Endothelial cell of umbilical vein (primary cell): ENCODE results near the gene PLEKHA8. TPM values are rescaled to one million over a fixed set of nuclear protein-coding genes. Genes with fewer than 3 reads are reported as not detected.

Experiments used
- BruUV-seq: library from RNA; stranded (reverse); fragments of 400-500 nt; replicated peaks from 2 replicates; lab custom pipeline; 2021; lab: Mats Ljungman, UMichigan
- CTCF ChIA-PET: fragments of 300-600, 350-600 bp; sonication (Branson Sonifier 250); formaldehyde crosslinking; loops from one replicate; lab custom pipeline; 2021; ENCODE audit warnings: antibody characterized with exemption, inconsistent platforms; lab: Charles Lee
- POLR2A ChIA-PET: fragments of 300-600, 350-600 bp; sonication (Branson Sonifier 250); formaldehyde crosslinking; loops from one replicate; lab custom pipeline; 2021; ENCODE audit warnings: antibody characterized with exemption, inconsistent platforms; lab: Charles Lee
- DNase-seq: peaks from one replicate; pipeline ENCODE4 v3.0.0-alpha.2; 2011; ENCODE audit warnings: low read depth, low spot score
- FAIRE-seq: peaks from 2 replicates; lab custom pipeline; 2011; peaks lifted over from hg19 to GRCh38; lab: Jason Lieb, UNC
- H2AFZ ChIP-seq: 2 replicates; pipeline ENCODE4 v1.6.0; 2012; ENCODE audit warnings: low read depth, low read length, control low read depth, inconsistent platforms
- H3K27ac ChIP-seq: 2 replicates; pipeline ENCODE4 v1.5.1; 2011; ENCODE audit warnings: low read depth, mild to moderate bottlenecking, control low read depth, low read length, moderate library complexity; ENCODE audit not compliant: insufficient read depth
- H3K27me3 ChIP-seq, 2 experiments: 2 replicates each; pipeline versions ENCODE4 v1.6.0 to v1.6.1; 2011; ENCODE audit warnings: low read length in 2 of 2, mixed read lengths in 1 of 2; ENCODE audit not compliant: control insufficient read depth in 2 of 2, insufficient read depth in 2 of 2
- H3K36me3 ChIP-seq, 2 experiments: 2 replicates in 1 of 2; 3 replicates in 1 of 2; pipeline ENCODE4 v1.5.1; 2011; ENCODE audit warnings: low read length in 2 of 2, mild to moderate bottlenecking in 1 of 2, moderate library complexity in 1 of 2; ENCODE audit not compliant: control insufficient read depth in 2 of 2, insufficient read depth in 2 of 2; ENCODE audit errors: extremely low read depth in 1 of 2
- H3K4me1 ChIP-seq: 3 replicates; pipeline ENCODE4 v1.5.1; 2011; ENCODE audit warnings: mild to moderate bottlenecking, low read length; ENCODE audit not compliant: control insufficient read depth, insufficient read depth; ENCODE audit errors: extremely low read depth
- H3K4me2 ChIP-seq: 2 replicates; pipeline ENCODE4 v1.6.1; 2011; ENCODE audit warnings: low read length, control low read depth, mixed read lengths; ENCODE audit not compliant: insufficient read depth
- H3K4me3 ChIP-seq, 3 experiments: fragments of 200-600 bp in 1 of 3; sonication (generic), shearing (Covaris generic) in 1 of 3; replicated peaks in 1 of 3; 2 replicates each; pipeline ENCODE4 v1.5.1; 2011 to 2016; ENCODE audit warnings: control low read depth in 3 of 3, low read length in 3 of 3, mild to moderate bottlenecking in 2 of 3, inconsistent platforms in 1 of 3, low read depth in 1 of 3, moderate library complexity in 1 of 3; ENCODE audit not compliant: insufficient read depth in 1 of 3
- H3K79me2 ChIP-seq: 2 replicates; pipeline ENCODE4 v1.6.0; 2012; ENCODE audit warnings: low read length, inconsistent platforms; ENCODE audit not compliant: control insufficient read depth, insufficient read depth
- H3K9ac ChIP-seq: replicated peaks from 2 replicates; pipeline ENCODE3; 2011; ENCODE audit warnings: low read length, control low read depth; ENCODE audit not compliant: insufficient read depth; ENCODE audit errors: extremely low read depth
- H3K9me1 ChIP-seq: replicated peaks from 3 replicates; pipeline ENCODE4 v1.6.0; 2011; ENCODE audit warnings: mild to moderate bottlenecking, low read length; ENCODE audit not compliant: control insufficient read depth, insufficient read depth; ENCODE audit errors: extremely low read depth
- H3K9me3 ChIP-seq: replicated peaks from 2 replicates; pipeline ENCODE4 v1.5.1; 2012; ENCODE audit warnings: low read length, inconsistent platforms; ENCODE audit not compliant: control insufficient read depth, insufficient read depth
- H4K20me1 ChIP-seq: replicated peaks from 2 replicates; pipeline ENCODE3; 2011; ENCODE audit warnings: mild to moderate bottlenecking, low read length; ENCODE audit not compliant: control insufficient read depth, insufficient read depth; ENCODE audit errors: extremely low read depth
- CTCF ChIP-seq, 2 donors: IDR thresholded peaks; 1 replicate in 1 of 2; 2 replicates in 1 of 2; pipeline ENCODE4 v1.5.1; 2011; ENCODE audit warnings: low read length in 2 of 2, mild to moderate bottlenecking in 2 of 2, moderate library complexity in 2 of 2, control low read depth in 1 of 2, inconsistent platforms in 1 of 2, low read depth in 1 of 2; ENCODE audit not compliant: insufficient read depth in 1 of 2; ENCODE audit errors: extremely low read depth in 1 of 2
- JUN ChIP-seq: IDR thresholded peaks from 2 replicates; pipeline ENCODE4 v1.6.1; 2011; ENCODE audit warnings: borderline replicate concordance, low read depth; ENCODE audit not compliant: insufficient read length, insufficient read depth
- MAX ChIP-seq: IDR thresholded peaks from 2 replicates; pipeline ENCODE4 v1.6.1; 2011; ENCODE audit not compliant: insufficient read depth, insufficient read length
- POLR2A ChIP-seq: IDR thresholded peaks from 2 replicates; pipeline ENCODE4 v1.6.1; 2012; ENCODE audit warnings: low read depth, mild to moderate bottlenecking, control low read depth, low read length
- dilution Hi-C: fragments of 300-500 bp; cut with MboI; formaldehyde crosslinking; loops from one replicate; pipeline ENCODE4 v1.15.0; 2019; ENCODE audit warnings: low sequenced_read_pairs; ENCODE audit not compliant: extremely low pct_ligation_motif_present
- intact Hi-C: fragments of 100-400 bp; cut with micrococcal nuclease; formaldehyde crosslinking; loops from one replicate; pipeline ENCODE4 v1.10.0; 2022
- polyA plus RNA-seq, 4 experiments: library from polyadenylated mRNA; depleted of rRNA in 3 of 4; stranded (reverse) in 3 of 4; unstranded in 1 of 4; fragments of >200 nt; gene quantifications; 2 replicates each; pipeline versions ENCODE4 v1.2.1 to v1.2.3, GENCODE V29; 2011 to 2012; ENCODE audit warnings: missing spikeins in 1 of 4
- total RNA-seq: library from RNA; stranded (reverse); gene quantifications from 2 replicates; pipeline ENCODE4 v1.2.3, GENCODE V29; 2021

PLEKHA8 gene
- total and polyA plus RNA-seq, 2 donors (not counting 3 experiments of a cell fraction or from before 2014, with no cell fraction given) = 4.5 to 19.8 TPM

GRCh38 chr7:30176463-30177109 is 148.4 kb downstream of the PLEKHA8 start:
- CTCF ChIA-PET = interaction anchor here (1.6 kb wide), 1 partner anchor 12 kb away, joined by 5 read pairs; no protein-coding TSS in a partner anchor
- dilution Hi-C loops = no loop called here
- H3K27ac ChIP-seq = no peak overlapping the region

GRCh38 chr7:30177186-30177585 is 149.0 kb downstream of the PLEKHA8 start:
- H4K20me1 ChIP-seq = no peaks in the 10 kb centered on the region
- H3K36me3 ChIP-seq = no peaks in the 10 kb centered on the region
- dilution Hi-C loops (no loop called here), intact Hi-C loops (no loop called here)
- no peaks in the 10 kb centered on the region for H3K27me3 ChIP-seq
- no peaks in the 10 kb centered on the region for H3K79me2 ChIP-seq
- no peaks in the 10 kb centered on the region for H3K9me3 ChIP-seq
- no peak overlapping the region for H3K27ac ChIP-seq
- no peak for TF ChIP-seq CTCF (IDR thresholded peaks at IDR 0.05; ENCODE audit: extremely low read depth in 1 of 2, insufficient read depth in 1 of 2, low read depth in 1 of 2, low read length in 2 of 2)
- TF ChIP-seq MAX = no peak
- no peak for TF ChIP-seq POLR2A
- no peak for DNase-seq
- no peaks in the 10 kb centered on the region for H3K9me1 ChIP-seq
- no peaks in the 10 kb centered on the region for H3K4me1 ChIP-seq
- no peak overlapping the region for H3K9ac ChIP-seq
- ChIA-PET CTCF (interaction anchor here (1.3 to 1.6 kb wide), 2 partner anchors 13 to 236 kb away, joined by 3 to 5 read pairs; no protein-coding TSS in a partner anchor), POLR2A (no interaction called here)
- no TSS peak for BruUV-seq
- no peak overlapping the region for H2AFZ ChIP-seq
- H3K4me2 ChIP-seq = no peak overlapping the region
- H3K4me3 ChIP-seq = no peak overlapping the region
- no peak for FAIRE-seq

More at GRCh38 chr7:30176463-30177109, 148.4 kb downstream of the PLEKHA8 start:
- Histone ChIP-seq H3K36me3 (no peaks in the 10 kb centered on the region), H3K4me3 (no peak overlapping the region), H3K4me2 (no peak overlapping the region), H3K9me3 (no peaks in the 10 kb centered on the region), H3K79me2 (no peaks in the 10 kb centered on the region), H3K9me1 (no peaks in the 10 kb centered on the region), H3K9ac (no peak overlapping the region), H3K4me1 (no peaks in the 10 kb centered on the region), H3K27me3 (no peaks in the 10 kb centered on the region), H2AFZ (no peak overlapping the region), H4K20me1 (no peaks in the 10 kb centered on the region)
- FAIRE-seq (no peak), DNase-seq (no peak)
- POLR2A ChIA-PET = no interaction called here
- no peak for TF ChIP-seq JUN
- BruUV-seq = no TSS peak
- intact Hi-C loops = no loop called here
